Omental fat pad (tissue), 4 donors: Measurements from ENCODE around the gene CCDC157. TPM values are rescaled to one million over a fixed set of nuclear protein-coding genes. Genes with fewer than 3 reads are reported as not detected.

Experiments used
- ATAC-seq: fragments of 150-250 bp; one replicate; pipeline ENCODE4 v1.9.1; 2016; ENCODE audit warnings: mild to moderate bottlenecking, moderate library complexity; ENCODE audit not compliant: low FRiP score
- DNase-seq: peaks from one replicate; pipeline ENCODE4 v3.0.0-alpha.2; 2019; ENCODE audit warnings: low spot score
- total RNA-seq, 4 donors: library from RNA; depleted of rRNA; stranded (reverse); fragments of >200 nt; gene quantifications; one replicate each; pipeline ENCODE4 v1.1.0, GENCODE V29; 2016
- TF ChIP-seq, protein P1 (sequence below), 3 donors: fragments of 450-650 bp; IDR thresholded peaks; one replicate each; pipeline ENCODE4 v1.5.1; 2016 to 2017; ENCODE audit warnings: antibody characterized with exemption in 3 of 3, mild to moderate bottlenecking in 3 of 3, moderate library complexity in 2 of 3

The CCDC157 gene
- total RNA-seq, 4 donors from 2014 or later = 0.95 to 2.7 (median 1.8) TPM

DNA sequence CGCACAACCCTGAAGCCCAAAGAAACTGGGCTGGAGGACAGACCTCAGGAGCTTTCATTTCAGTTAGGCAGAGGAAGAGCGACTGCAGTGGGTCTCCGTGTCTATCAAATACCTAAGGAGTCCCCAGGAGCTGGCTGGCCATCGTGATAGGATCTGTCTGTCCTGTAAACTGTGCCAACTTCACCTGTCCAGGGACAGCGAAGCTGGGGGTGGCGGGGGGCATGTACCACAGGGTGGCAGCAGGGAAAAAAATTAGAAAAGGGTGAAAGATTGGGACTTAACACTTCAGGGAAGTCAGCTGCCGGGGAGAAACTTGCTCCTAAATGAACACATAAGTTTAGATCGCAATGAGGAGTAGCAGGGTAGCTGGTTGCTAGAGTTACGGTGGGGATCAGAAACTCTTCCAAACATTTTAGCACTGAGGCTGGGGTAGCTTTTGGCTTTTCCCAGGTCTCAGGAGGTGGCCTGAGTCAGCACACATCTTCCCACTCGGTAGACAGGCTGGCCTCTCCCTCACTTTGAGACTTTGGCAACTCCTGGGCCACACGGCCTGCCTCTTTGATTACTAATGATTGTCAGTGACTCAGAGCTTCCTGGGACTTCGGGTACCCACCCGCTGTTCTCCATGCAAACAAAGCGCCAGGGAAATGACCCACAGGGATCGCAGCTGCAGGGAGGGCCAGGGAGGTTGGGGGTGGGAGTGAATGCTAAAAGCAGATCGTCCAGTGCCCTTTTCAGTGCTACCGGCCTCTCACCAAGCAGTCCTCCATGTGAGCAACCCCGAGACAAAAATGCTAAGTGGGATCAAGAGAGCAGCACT is 65.9 kb downstream of the CCDC157 start:
- TF ChIP-seq, protein P1, sequence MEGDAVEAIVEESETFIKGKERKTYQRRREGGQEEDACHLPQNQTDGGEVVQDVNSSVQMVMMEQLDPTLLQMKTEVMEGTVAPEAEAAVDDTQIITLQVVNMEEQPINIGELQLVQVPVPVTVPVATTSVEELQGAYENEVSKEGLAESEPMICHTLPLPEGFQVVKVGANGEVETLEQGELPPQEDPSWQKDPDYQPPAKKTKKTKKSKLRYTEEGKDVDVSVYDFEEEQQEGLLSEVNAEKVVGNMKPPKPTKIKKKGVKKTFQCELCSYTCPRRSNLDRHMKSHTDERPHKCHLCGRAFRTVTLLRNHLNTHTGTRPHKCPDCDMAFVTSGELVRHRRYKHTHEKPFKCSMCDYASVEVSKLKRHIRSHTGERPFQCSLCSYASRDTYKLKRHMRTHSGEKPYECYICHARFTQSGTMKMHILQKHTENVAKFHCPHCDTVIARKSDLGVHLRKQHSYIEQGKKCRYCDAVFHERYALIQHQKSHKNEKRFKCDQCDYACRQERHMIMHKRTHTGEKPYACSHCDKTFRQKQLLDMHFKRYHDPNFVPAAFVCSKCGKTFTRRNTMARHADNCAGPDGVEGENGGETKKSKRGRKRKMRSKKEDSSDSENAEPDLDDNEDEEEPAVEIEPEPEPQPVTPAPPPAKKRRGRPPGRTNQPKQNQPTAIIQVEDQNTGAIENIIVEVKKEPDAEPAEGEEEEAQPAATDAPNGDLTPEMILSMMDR (IDR thresholded peaks at IDR 0.05) = no peak
- ATAC-seq (peak; percentile 63), DNase-seq (peak; percentile 61)

DNA sequence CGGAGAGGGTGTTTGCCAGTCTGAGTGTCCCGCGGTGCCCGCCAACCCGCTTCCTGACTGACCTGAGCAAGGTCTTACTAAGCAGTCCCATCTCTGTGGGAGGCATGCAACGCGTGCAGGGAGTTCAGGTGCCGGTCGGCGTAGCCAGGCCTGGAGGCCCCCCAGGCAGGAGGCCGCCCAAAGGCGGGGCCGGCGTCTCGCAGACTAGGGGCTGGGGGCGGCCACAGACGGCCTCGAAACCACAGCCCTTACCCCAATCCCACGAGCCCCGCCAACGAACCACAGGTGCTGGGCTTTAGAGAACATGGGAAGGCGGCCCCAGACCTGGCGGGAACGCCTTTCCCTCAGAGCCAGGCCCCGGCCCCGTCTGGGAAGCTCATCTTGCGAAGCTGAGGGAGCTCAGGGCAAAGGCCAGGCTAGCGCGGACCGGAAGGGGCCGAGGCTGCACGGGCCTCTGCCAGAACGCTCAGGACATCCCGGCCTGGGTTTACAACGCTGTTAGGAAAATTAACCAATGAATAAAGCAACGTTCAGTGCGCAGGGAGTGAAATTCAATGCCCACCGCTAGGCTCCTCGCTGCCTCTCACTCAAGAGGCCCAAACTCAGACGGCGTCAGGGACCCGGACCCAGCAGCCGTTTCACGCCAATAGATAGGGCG is 66.6 kb downstream of the CCDC157 start:
- DNase-seq (no peak), ATAC-seq (peak; percentile 30)
- TF ChIP-seq, protein P1 (IDR thresholded peaks at IDR 0.05) = no peak

DNA sequence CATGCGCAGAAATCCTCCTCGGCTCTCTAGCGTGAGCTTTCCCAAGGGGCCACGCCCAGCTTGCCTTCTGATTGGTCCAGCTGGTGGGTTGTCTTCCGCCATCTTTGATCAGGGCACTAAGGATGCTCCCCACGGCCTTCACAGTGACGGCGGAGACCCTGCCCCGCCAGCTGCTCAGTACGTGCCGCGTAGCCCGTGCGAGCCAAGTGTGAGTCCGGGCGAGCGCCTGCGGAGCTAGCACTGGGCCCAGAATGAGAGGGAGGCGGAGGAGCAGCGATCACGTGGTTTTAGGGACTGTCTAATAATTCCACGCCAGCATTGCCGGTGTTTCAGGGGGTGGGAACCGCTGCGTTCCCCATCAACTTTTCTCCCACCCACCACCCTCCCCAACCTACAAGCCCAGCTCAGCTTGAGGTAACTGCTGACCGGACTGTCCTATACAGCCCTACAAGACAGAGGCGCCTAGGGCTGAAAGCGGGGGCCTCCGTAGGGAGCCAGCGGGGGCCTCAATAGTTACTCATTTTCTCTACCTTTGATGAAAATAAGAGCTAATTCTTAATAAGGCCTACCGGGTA is 67.2 kb downstream of the CCDC157 start:
- TF ChIP-seq, protein P1 (IDR thresholded peaks at IDR 0.05) = no peak
- ATAC-seq (peak; percentile 86), DNase-seq (peak; percentile 94)

DNA sequence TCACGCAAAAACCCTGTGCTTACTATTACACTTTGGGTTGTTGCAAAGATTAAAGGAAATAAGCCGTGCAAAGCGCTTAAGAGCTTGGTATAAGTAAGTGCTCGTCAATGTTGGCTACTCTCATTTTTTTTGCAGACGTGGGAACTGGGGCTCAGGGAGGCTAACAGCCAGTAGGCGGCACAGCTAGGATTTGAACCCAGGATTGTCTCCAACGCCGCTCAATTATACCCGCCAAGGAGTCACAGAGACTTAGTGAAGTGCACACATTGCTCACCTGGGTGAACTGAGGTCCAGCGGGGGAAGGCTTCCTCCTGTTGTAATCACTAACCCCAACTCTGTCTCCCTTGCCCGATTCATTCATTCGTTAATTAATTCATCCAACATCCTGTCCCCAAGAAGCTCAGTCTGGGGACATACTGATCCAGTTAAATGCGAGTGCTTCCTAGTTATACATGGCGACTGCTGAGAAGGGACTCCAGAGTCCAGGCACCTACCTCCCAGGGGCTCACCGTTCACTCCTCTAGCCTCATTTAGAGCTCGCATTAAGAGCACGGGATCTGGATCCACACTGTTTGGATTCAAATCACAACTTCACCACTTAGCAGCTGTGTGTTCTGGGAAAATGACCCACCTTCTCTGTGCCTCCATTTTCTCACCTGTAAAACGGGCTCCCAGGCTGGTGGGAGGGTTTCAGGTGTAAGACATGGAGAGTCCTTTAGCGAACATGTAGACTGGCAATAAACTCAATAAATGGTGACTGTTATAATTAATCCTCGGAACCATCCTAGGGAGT is 67.9 kb downstream of the CCDC157 start:
- ATAC-seq = no peak
- no peak for DNase-seq
- TF ChIP-seq, protein P1 (IDR thresholded peaks at IDR 0.05) = no peak

DNA sequence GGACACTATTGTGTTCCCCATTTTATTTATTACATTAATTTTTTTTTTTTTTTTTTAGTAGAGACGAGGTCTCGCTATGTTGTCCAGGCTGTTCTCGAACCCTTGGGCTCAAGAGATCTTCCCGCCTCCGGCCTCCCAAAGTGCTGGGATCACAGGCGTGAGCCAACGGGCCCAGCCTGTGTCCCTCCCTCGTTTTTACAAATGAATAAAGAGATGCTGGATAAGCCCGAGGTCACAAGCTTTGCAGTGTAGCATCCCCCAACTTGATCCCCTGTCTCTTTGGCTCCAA is 68.5 kb downstream of the CCDC157 start:
- no peak for ATAC-seq
- DNase-seq = no peak
- TF ChIP-seq, protein P1 (IDR thresholded peaks at IDR 0.05) = no peak

DNA sequence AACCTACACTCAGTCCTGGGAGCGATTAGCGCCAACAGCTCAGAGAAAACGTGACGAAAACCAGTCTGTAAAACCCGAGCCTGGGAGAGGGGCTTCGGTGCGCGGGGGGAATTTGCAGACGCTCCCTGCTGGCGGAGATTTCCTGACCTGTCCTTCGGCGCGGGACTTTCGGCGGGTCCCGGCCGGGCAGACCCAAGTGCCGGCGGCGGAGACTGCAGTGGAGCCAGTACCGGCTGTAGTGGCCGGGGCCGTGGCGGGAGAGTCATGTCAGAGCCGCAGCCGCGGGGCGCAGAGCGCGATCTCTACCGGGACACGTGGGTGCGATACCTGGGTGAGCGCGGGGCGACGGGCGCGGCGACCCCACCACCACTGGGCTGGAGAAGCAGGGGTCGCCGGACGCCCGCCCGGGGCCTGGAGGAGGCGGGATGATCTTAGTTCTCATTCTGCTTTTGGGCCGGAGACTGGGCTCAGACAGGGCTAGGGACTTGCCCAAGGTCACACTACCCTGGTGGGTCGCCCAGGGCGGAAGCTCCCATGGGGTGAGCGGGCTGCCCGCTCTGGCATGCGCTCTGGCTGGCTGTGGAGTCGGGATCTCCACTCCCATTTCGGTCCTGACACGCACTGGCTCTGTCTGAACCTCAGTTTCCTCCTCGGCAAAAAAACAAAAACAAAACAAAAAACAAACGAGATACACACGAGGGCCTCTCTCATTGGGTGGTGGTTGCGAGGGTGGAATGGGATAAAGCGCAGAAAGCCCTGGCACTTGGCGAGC is 69.0 kb downstream of the CCDC157 start, which contains the start of gene MTFP1:
TSS of gene MTFP1 (plus strand) at position 153 of the 772 bp plus-strand sequence. CDS start at position 265, 112 bp downstream.
- DNase-seq (no peak), ATAC-seq (no peak)
- TF ChIP-seq, protein P1 (IDR thresholded peaks at IDR 0.05) = no peak
